ENCODE results near the gene AURKAIP1.
"Not testable (repeated sequence)": the region's sequence is repeated elsewhere in the genome, so short reads cannot be mapped to it uniquely, and the experiment has no call there.

Gene AURKAIP1

DNA sequence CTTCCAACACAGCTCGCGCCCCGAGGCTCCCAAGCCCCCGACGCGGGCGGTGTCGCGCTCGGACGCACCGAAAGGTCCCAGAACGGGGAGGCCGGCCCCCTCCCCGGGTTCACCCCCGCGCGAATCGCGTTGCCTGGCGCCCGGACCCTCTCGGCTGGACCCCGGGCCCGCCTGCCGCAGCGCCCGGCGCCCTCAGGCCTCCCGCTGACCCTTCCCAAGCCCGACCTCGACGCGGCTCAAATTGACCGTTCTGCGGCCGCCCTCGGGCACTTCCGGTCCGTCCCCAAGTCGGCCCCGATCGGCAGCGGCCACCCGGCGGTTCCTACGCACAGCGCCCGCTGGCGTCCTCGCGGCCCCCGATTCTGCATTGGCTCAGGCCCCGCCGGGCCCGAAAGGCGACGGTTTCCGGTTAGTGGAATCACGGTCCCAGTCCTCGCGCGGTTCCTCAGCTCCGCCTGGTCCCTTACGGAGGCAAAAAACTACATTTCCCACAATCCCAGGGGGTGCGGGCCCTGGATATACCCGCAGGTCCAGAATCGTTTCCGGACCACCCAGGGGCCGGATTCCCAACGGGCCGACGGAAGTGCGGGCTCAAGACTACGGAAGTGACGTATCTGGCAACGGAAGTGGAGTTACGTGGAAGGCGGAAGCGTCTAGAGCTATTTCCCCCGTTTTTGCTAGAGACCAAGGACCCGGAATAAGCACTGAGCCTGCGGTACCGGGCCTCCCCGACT, at the start of gene AURKAIP1:
Gene AURKAIP1, minus strand, starts transcription at position 279 of the 734 bp plus-strand sequence. CDS start 451 bp downstream, outside the sequence.
- peak; percentile 84 for DNase-seq

DNA sequence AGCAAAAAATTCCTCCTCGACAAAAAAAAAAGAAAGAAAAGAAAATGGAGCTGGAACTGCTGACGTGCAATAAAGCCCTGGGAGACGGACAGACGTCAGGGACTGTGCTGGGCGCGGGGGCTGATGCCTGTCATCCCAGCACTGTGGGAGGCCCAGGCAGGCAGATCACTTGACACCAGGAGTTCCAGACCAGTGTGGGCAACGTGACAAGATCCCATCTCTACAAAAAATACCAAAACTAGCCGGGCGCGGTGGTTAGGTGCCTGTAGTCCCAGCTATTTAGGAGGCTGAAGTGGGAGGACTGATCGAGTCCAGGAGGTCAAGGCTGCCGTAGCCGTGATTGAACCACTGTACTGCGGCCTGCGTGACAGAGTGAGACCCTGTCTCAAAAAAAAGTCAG, 49.7 kb upstream of the AURKAIP1 start:
- DNase-seq: no peak

DNA sequence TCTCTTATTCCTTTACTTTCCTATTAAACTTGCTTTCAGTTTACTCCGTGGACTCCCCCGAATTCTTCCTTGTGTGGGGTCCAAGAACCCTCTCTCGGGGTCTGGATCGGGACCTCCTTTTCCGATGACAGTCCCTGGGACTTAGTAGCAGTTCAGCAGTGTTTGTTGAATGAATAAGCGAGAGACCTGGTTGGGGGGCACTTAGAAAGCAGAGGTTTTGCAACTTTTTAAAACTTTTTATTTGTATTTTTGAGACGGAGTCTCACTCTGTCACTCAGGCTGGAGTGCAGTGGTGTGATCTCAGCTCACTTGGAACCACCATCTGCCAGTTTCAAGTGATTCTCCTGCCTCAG, 48.2 kb upstream of the AURKAIP1 start:
- no peak for DNase-seq

- no peak for DNase-seq
Measured at GRCh38 chr1:1422465-1423244, 47.6 kb upstream of the AURKAIP1 start.

- no peak for DNase-seq
Measured at GRCh38 chr1:1421907-1422464, 47.0 kb upstream of the AURKAIP1 start.

GRCh38 chr1:1421147-1421906, 46.3 kb upstream of the AURKAIP1 start, which contains the start of gene ANKRD65:
Gene ANKRD65, minus strand, starts transcription at chr1:1421276. Its CDS starts 271 bp downstream, at chr1:1421005.
- DNase-seq: no peak

GRCh38 chr1:1420654-1421141, 45.7 kb upstream of the AURKAIP1 start:
- no peak for DNase-seq

GRCh38 chr1:1419813-1420653, 45.0 kb upstream of the AURKAIP1 start:
- no peak for DNase-seq

- no peak for DNase-seq
Measured at GRCh38 chr1:1419363-1419812, 44.4 kb upstream of the AURKAIP1 start.

DNA sequence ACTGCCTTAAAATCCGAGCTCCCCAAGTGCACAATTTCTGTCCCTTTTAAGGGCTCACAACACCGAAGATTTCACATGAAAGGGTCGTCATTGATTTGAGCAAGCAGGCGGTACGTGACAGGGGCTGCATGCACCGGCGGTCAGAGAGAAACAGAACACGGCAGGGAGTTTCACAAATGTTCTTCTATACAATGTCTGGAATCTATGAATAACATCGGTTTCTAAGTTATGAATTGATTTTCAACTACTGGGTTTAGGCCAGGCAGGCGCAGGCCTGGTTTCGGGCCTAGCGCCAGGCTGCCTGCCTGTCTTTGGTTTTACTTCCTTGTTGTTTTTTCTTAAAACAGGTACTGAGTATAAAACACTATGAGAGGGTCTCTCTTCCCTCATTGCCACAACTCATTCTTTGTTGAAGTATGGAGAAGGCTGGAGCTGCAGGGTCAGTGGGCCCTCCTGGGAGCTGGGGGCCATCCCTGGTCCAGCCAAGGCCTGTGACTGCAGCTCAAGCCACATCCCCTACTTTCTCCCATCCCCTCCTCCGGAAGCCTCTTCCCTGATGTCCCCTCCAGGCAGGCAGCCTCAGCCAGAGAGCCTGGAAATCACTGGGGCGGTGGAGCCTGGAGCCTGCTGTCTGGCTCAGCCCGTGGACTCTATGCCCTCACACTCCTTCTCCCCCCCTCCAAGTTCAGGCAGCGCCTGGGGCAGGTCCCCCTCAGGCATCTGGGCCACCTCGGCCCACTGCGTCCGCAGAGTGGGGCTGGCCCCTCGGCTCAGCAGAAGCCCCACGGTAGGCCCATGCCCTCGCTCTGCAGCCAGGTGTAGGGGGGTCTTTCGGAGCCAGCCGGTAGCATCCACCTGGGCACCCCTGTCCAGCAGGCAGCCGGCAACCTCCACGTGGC, 43.7 kb upstream of the AURKAIP1 start:
- no peak for DNase-seq

GRCh38 chr1:1417825-1418463, 42.9 kb upstream of the AURKAIP1 start:
- DNase-seq: not testable (repeated sequence)

- DNase-seq: not testable (repeated sequence)
Measured at GRCh38 chr1:1417396-1417795, 42.4 kb upstream of the AURKAIP1 start.

DNA sequence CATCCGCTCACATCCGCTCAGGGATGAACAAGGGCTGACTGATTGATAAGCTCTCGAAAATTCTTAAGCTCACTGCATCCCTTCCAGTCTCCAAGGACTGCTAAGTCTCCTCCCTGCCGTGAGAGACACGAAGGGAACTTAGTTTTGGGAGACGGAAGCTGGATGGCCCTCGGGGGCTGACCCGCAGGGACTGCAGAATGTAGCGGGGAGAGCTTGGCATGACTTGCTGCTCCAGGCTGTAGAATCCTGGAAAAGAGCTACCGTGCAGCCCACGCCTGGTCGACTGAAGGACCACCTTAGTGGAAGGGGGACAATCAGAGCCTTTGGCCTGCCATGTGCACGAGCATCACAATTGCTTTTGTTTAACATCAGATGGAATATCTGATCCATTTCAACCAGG, 40.7 kb upstream of the AURKAIP1 start:
- no peak for DNase-seq

DNA sequence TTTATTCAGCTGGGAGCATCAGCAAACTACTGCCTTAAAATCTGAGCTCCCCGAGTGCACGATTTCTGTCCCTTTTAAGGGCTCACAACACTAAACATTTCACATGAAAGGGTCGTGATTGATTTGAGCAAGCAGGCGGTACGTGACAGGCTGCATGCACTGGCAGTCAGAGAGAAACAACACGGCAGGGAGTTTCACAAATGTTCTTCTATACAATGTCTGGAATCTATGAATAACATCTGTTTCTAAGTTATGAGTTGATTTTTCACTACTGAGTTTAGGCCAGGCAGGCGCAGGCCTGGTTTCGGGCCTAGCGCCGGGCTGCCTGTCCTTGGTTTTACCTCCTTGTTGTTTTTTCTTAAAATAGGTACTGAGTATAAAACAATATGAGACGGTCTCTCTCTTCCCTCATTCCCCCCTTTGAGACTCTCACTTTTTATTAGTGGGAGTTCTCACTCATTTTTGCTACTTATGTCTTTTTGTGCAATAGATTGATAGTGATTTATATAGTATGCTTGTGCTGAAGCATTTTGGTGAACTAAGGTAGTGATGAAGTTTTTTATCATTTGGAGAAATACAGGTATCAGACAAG, 37.4 kb upstream of the AURKAIP1 start:
- not testable (repeated sequence) for DNase-seq

GRCh38 chr1:1411626-1412025, 36.6 kb upstream of the AURKAIP1 start:
- no peak for DNase-seq

- DNase-seq: not testable (repeated sequence)
Measured at GRCh38 chr1:1410238-1410637, 35.2 kb upstream of the AURKAIP1 start.

DNA sequence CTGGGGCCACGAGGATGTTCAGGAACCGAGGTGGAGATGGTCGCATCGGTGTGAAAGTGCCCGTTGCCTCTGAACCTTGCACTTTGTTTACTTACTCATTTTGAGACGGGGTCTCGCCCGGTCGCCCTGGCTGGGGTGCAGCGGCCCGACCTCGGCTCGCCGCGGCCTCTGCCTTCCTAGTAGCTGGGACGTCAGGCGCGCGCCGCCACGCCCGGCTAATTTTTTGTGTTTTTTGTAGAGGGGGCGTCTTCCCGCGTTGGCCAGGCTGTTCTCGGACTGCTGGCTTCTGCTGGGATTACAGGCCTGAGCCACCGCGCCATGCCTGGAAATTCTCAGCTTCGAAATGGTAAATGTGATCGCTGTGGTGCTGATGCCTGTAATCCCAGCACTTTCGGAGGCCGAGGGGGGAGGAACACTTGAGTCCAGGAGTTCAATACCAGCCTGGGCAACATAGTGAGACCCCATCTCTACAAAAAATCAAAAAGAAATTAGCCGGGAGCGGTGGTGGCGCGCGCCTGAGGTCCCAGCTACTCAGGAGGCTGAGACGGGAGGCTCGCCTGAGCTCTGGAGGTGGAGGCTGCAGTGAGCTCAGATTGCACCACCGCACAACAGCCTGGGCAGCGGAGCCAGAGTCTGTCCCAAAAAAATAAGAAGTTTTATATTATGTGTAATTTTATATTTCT, 32.8 kb upstream of the AURKAIP1 start:
- no peak for DNase-seq

- DNase-seq: peak; percentile 42
Measured at GRCh38 chr1:1406821-1407635, 32.0 kb upstream of the AURKAIP1 start, which contains the start of gene MRPL20. Gene MRPL20, minus strand, starts transcription at chr1:1407293. Its CDS starts 76 bp downstream, at chr1:1407217.
